ENCODE measurements around the gene FHL2.

The FHL2 gene

DNA sequence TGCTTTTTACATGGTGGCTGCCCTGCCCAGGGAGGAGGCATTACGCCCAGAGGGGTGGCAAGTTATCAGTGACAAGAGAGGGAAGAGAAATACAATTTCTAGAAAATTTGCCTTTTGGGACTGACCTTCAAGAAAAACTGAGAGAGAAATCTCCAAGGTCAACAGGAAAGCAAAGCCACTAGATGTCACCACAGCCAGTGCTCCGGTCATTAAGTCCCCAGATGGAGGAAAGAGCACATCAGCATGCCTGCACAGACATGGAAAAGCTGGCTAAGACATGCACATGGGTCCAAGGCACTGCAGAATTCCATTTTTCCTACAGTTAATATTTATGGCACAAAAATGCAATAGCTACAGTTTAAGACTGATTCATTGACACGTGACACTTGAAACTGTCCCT is 21.0 kb downstream of the FHL2 start:
- no peak for DNase-seq

DNA sequence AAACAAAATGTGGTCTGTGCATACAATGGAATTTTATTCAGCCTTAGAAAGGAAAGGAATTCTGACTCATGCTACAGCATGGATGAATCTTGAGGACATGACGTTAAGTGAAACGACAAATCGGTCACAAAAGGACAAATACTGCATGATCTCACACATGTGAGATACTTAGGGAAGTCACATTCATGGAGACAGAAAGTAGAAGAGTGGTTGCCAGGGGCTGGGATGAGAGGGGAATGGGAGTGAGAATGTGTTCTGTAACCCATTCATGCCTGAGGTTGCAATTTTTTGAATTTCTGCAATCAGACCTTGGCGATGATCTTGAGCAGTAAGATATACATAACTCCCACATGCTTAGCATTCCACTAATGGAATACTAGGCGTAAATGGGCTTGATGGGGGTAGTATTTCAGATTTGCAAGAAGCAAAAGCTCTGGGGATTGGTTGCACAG is 22.0 kb downstream of the FHL2 start:
- no peak for DNase-seq

DNA sequence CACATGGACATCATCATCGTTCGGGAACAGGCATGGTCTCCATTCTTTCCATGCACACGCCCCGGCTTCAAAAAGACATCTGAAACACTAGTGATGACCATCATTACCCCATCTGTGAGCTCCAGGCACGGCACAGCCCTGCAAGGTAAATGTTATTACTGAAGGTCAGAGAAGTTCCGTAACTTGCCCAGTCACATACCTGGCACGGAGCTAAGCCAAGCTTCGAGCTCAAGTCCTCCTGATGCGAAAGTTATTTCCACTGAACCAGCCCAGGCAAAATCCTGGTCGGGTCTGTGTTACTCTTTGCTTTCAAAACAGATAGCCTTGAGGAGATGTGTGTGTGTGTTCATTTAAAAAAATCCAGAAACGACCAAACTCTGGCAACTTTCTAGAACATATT is 22.8 kb downstream of the FHL2 start:
- DNase-seq, result no peak

DNA sequence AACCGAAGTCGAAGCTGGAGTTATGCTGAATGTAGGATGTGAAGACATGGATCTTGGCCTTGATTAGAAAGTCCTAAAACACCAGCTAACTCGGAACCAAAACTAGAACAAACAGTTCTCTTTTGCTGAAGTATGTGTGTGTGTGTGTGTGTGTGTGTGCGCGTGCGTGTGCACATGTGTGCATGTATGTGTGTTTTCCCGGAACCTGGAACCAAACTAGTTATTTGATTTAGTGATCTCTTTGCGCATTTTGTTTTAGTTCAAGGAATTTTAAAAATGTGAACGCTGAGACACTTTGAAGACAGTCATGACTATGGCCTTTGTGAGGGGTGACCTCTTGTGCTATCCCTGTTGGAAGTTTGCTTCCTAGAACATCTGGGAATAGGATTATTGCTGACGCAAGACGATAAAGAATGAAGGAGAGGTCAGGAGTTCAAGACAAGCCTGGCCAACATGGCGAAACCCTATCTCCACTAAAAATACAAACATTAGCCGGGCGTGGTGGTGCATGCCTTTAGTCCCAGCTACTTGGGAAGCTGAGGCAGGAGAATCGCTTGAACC is 23.8 kb downstream of the FHL2 start:
- DNase-seq, result no peak

DNA sequence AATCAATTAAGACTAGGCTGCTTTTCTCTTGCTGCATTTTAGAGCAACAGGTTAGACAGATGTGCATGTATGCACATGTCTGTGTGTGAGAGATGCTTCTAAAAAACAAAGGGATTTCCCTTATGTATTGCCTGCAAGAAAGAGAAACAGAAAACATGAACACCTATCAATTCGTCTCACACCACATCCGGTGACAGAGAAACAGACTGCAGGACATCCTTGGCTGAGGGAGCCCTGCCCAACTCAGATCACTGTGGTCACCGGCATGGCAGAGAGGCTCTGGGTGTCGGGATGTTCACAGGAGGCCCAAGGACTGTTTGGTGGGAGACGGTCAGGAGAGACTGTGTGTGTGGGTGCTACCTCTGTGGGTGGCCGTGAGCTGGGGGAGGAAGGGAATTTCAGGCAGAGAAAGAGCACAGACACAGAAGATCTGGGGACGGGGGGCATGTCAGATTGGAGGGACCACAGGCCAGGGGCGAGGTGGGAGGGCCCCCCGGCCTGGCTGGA is 24.9 kb downstream of the FHL2 start:
- DNase-seq, result no peak

DNA sequence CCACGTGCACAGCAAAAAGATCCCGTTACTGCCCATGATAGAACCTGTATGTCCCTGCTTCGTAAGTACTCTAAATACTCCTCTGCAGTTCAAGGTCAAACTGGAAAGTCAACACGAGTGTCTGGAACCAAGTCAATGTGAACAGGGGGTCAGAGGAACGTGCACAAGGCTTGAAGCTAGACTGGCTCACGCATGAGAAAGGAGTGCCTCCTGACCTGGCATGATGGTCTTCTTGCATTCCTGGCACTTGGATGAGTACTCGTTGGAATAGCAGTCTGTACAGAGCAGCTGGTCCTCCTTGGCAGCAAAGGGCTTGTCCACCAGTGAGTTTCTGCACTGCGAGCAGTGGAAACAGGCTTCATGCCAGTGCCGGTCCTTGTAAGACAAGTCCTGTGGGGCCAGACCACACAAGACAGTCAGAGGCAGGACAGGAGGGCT is 25.5 kb downstream of the FHL2 start:
- no peak for DNase-seq

DNA sequence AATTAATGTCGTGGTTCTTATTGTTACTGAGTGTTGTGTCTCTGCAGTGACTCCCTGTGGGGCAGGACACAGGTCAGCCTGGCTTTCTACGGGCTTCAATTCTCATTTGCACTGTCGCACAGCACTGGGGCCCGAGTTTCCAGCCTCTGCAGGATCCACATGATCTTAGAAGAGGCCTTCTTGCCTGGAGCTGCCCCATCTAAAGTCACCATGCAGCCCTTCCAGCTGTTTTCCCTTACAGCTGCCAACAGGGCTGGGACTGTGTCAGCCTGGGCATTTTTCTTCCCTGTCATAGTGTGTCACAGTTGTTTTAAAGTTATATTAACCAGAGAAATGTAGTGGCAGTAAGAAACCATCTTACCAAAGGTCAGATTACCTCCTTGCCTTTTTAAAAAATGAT is 27.0 kb downstream of the FHL2 start:
- DNase-seq, result no peak

DNA sequence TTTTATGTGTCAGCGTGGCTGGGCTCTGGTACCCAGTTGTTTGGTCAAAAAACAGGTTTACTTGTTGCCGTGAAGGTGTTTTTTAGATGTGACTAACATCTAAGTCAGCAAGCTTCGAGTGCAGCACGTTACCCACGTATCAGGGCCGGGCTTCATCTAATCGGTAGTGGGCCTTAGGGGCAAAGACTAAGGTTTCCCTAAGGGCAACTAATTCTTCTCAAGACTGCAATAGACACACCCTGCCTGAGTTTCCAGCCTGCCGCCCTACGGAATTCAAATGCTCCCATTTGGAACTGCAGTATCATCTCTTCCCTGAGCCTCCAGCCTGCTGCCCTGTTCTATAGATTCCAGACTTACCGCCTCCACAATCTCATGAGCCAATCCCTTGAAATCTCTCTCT is 27.7 kb downstream of the FHL2 start:
- no peak for DNase-seq

DNA sequence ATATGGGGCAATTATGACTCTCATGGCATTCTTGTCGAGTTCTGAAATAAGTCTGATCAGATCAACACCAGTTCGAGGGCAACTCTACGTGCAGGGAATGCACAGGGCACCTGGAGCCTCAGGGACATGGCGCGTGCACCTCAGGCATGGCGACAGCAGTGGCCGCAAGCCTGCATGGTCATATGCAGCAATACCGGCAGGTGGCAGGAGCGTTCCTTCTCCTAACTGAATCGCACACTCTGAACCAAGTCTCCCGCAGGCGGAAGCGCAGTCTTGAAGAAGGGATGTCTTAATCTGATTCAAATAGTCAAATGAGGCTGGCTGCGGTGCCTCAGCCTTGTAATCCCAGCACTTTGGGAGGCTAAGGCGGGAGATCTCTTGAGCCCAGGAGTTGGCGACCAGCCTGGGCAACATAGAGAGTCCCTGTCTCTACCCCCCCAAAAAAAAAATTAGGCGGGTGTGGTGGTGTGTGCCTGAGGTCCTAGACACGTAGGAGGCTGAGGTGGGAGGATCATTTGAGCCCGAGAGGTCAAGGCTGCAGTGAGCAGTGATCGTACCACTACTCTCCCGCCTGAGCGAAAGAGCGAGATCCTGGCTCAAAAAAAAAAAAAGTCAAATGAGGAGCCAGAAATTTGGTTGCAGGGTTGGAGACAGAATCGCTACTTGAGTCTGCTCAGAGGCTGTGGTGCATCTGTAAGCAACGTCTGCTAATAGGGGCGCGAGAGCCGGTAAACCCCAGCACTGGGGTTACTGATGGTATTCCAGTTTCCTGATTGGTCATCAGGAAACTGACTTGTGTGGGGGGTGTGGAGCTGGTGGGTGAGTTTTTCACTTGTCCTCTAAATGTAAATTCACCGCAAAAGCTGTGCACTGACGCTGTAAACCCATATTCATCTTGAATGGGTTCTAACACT is 28.8 kb downstream of the FHL2 start:
- DNase-seq, result peak; percentile 90 to 92

DNA sequence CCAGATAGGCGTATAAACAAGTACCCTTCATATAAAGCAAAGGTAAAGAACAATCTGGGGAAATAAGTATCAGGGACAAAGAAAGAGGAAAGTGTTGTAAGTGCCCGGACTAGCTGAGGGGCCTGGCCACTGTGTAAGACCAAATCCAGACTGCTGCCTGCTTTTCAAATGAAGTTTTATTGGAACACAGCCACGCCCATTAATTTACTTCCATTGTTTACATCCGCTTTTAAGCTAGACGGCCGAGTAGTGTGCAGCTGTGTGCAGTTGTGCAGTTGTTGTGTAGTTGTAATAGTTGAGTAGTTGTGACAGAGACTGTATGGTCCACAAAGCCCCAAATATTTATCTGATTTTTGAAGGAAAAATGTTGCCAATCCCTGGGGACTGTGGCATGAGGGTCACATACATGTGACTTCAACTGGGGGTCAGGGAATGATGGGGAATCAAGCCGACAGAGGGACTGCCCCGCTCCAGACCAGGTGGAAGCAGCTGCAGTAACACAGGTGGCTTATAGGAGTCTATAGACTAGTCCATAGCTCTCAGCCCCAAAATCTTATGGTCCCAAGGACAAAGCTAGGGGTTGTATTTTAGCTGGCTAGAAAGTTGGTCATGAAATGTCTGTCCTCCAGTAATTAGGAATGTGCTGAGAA is 30.0 kb downstream of the FHL2 start:
- DNase-seq, result no peak

DNA sequence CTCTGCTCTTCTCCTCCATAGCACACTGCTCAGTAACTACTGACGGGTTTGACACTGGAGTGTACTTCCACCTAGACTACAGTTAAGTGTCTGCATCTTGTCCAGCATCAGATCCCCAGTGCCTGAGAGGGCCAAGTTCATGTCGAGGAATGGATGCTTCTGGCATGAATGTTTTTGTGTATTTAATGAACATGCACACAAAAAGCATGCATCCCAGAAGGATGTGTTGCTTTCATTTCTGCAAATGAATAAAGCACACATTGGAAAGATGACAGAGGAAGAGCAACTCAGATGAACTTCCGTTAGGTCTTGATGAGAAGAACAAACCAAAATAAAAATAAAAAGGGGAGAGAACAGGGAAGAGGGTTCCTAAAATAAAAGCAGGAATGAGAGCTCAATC is 33.6 kb downstream of the FHL2 start:
- no peak for DNase-seq

DNA sequence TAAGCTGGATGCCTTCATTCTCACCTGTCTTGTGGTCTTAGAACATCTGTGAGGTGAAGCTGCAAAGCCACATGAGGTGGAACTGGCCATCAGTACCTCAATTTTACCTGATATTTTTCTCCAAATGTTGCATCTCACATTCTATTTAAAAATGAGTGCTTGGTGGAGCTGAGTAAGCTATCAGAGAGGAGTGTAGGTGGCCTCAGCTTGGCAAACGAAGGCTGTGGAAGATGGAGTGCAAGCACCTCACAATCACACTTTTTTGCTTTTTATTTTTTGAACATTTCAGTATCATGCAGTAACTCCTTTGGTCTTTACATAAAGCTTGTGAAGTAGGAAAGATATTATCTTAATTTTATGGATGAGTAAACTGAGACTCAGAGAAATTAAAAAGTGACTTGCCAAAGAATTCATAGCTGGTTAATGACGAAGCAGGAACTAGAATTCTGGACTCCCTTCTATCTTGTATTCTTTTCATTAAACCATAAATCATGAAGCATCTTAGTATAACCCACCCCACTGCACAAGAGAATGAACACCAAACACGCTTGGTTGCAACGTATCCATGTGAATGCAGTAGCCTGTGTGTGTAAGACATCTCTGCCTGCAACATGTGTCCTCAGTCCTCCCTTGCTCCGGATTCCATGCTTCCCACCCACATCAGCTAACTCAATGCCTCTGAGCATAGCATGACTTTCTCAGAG is 34.3 kb downstream of the FHL2 start:
- DNase-seq, result no peak

DNA sequence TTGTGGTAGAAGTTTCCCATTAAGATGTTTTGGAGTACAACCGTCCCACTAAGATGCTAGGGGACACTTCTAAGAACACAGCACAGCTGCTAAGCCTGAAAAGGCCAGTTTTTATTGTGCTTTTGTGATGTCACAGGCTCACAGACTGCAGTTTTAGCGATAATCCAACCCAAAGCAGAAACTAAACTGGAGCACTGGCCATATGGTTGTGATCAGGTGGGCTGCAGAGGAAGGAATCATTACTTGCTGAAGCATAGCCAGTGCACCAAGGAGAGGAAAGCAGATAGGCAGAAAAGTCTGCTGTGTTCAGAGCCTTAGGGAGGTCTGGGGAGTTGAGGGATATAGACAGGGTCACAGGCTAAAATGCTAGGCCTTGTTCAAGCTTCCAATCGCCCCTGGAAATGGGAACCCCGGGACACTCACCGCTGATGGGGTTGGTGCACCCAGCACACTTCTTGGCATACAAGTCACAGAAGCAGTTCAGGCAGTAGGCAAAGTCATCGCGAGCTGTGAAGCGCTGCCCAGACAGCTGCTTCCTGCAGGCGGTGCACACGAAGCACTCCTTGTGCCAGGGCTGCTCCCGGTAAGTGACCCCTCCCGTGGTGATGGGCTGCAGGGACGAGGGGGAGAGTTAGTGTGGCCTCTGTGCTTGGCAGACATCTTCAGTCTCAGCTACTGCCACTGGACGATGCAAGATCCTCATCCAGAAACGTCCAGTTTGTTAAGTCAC is 35.8 kb downstream of the FHL2 start:
- DNase-seq, result no peak

DNA sequence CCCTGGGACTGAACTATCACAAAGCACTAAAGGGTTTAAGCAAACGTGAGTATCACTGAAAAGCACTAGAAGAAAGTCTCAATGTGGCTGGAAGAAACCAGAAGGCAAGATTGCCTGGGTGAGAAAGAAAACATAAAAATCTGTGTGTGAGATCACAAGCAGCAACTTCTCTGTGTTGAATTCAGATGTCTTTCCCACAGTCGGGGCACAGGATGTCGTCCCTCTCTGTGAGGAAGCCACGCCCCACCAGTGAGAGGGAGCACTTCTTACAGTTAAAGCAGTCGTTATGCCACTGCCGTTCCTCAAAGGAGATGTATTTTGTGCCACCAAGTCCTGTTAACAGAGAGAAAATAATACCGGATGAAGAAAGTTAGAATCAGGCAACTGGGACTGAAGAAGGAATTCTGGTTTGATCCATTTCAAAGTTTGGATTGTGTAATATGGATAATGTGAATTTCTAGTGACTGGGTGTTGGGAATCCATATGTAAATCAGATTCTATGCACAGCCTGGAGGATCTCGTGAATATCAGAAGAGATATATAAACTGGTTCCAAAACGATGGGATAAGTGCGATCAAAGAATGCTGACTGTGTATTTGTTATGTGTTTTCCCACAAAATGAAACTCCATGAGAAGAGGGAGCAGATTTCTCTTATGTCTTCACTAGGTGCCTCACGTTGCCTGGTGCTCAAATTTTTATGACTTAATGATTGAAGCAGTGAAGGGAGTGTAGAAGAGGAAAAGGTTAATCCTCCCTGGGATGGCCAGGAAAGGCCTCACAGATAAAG is 37.6 kb downstream of the FHL2 start:
- peak; percentile 30 for DNase-seq

DNA sequence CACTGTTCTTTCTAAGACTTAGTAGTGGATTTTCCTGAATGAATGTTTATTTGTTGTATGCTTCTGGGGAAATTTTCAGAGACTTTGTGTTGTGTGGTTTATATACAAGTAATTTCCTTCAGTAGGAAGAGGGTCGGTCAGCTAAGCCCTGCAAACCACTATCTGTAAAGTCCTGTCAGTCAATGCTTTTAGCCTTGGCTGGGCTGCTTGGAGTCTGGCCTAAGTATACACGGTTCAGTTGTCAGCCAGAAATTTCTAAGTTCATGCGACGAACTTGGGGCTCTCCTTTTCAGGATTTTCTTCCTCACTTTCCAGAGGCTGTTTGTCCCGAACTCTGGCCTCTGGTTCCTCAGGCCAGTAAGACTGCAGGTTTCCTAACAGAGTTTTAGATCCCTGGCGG is 40.3 kb downstream of the FHL2 start:
- DNase-seq, result no peak

DNA sequence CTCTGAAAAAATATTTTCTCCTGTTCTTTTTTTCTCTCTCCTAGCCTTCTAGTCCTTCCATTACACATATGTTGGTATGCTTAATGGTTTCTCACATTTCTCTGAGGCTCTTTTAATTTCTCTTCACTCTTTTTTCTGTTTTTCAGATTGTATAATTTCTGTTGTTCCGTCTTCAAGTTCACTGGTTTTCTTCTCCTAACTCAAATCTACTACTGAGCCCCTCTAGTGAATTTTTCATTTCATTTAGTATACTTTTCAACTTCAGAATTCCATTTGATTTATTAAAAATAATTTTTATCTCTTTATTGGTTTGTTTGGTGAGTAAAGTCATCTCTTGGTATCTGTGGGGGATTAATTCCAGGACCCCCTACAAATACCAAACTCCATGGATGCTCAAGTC is 41.7 kb downstream of the FHL2 start:
- DNase-seq, result no peak

DNA sequence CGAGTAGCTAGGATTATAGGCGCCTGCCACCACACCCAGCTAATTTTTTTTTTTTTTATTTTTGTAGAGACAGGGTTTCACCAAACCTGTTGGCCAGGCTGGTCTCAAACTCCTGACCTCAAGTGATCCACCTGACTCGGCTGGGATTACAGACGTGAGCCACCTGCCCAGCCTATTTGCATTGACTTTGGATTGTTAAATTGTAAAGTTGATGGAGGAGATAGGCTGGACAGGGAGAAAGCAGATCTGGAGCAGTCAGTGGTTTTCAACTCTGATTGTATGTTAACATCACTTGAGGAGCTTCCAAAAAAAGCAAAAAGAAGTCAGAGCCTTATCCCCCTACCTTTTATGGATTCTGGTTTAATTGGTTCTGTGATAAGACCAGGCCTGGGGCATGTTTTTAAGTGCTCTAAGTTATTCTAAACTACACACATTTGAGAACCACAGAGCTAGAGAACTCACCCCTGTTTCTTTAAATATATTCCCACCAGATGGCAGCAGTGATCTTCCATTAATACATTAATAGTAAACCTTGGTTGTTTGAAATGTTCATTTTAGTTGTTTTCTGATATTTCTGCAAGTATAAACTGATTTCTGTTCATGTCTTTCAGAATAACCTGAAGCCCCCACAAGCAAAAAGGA is 54.0 kb downstream of the FHL2 start:
- no peak for DNase-seq

DNA sequence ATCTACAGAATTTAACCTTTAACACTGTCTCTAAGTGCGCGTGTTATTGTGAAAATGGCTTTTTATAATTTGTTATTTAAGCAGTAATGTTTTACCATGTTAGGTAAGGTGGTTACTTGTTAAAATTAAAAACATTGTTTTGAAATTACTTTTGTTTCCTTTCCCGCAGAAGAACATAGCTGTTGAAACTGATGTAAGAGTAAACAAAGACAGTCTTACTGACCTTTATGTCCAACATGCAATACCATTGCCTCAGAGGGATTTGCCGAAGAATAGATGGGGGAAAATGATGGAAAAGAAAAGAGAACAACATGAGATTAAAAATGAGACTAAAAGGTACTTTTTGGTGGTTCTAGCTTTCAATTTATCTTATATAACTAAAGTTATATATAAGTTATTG is 59.4 kb downstream of the FHL2 start:
- DNase-seq, result no peak

DNA sequence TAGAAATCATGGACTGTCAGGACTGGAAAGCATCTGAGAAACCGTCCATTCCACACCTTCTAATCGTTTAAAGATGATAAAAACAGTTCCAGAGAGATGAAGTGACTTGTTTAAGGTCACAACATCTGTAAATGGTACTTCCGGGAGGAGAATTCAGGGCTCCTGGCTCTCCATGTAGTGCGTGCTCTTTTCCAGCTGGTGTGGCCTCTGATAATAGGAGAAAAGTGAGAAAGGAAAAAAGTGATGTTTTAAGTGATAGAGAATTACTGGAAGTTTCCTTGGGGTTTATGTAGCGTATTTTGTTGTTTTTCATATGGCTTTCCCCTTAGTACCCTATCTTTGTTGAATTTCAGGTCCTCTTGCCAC is 60.8 kb downstream of the FHL2 start:
- DNase-seq, result no peak

DNA sequence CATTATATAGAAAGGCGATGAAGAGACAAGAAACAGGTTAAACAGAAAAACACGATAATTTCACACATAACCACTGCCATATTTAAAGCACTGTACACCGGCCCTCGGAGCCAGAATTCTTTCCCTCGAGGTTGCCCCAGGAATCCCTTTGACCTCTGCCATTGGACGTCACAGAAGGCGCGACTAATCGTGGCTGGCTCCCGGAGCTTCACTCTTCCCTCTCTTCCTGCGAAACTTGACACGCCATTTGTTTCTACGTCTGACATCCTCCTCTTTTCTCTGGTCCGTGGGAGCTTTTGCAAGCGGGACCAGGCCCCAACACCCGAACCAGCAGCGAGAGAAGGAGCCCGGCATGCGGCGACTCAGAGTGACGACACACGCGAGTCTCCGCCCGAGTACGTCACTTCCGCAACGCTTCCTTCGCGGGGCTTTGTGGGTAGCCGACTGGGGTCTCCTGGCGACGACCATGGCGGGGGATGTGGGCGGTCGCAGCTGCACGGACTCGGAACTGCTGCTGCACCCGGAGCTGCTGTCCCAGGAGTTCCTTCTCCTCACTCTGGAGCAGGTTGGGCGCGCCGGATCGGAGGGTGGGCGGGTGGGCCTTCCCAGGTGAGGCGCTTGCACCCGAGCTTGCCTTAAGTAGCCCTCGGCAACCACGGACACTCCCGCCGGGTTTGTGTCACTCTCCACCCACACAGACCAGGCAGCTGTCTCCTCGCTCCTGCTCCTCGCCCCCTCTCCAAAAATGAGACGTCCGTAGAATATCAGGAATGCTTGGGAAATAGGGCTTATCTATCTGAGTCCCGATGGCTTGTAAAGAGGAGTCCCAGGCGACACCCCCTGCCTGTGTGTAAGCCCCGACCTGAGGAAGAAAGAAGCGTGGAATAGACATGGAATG is 61.5 kb downstream of the FHL2 start, which contains the start of gene C2orf49:
Gene C2orf49 (plus strand): TSS at position 419 of the 898 bp plus-strand sequence. CDS start 48 bp downstream, at position 467.
- DNase-seq, result peak; percentile 91
